GM21423 (cell line): ENCODE measurements around the gene STRBP.
A peak's percentile ranks its signal among the peaks of the same experiment; 100 is the strongest.
"Not testable (repeated sequence)": the region's sequence is repeated elsewhere in the genome, so short reads cannot be mapped to it uniquely, and the experiment has no call there.

Experiments
- ATAC-seq: cut with Tn5 transposase; IDR thresholded peaks from one replicate; pipeline ENCODE4 v1.9.1; 2021; ENCODE audit warnings: mild to moderate bottlenecking, moderate library complexity; ENCODE audit not compliant: unreplicated experiment

STRBP gene

GRCh38 chr9:123200469-123200868 lies 67.9 kb downstream of the STRBP start:
- ATAC-seq = not testable (repeated sequence)

GRCh38 chr9:123196124-123196523 lies 72.3 kb downstream of the STRBP start:
- no peak for ATAC-seq

- no peak for ATAC-seq
Observed at GRCh38 chr9:123194023-123194422, 74.4 kb downstream of the STRBP start.

- no peak for ATAC-seq
Observed at GRCh38 chr9:123191680-123192079, 76.7 kb downstream of the STRBP start.

- no peak for ATAC-seq
Observed at GRCh38 chr9:123191260-123191659, 77.1 kb downstream of the STRBP start.

- no peak for ATAC-seq
Observed at GRCh38 chr9:123187131-123187530, 81.3 kb downstream of the STRBP start.

GRCh38 chr9:123186029-123186428 lies 82.4 kb downstream of the STRBP start:
- not testable (repeated sequence) for ATAC-seq

- ATAC-seq = no peak
Observed at GRCh38 chr9:123176949-123177348, 91.4 kb downstream of the STRBP start.

GRCh38 chr9:123175854-123176629 lies 92.3 kb downstream of the STRBP start:
- ATAC-seq = no peak

- peak; percentile 88 for ATAC-seq
Observed at GRCh38 chr9:123174887-123175518, 93.4 kb downstream of the STRBP start.

GRCh38 chr9:123174079-123174478 lies 94.3 kb downstream of the STRBP start:
- ATAC-seq = no peak

GRCh38 chr9:123169926-123170325 lies 98.5 kb downstream of the STRBP start:
- no peak for ATAC-seq

- ATAC-seq = no peak
Observed at GRCh38 chr9:123168586-123168985, 99.8 kb downstream of the STRBP start.

- no peak for ATAC-seq
Observed at GRCh38 chr9:123167474-123167873, 100.9 kb downstream of the STRBP start.

- no peak for ATAC-seq
Observed at GRCh38 chr9:123165813-123166212, 102.6 kb downstream of the STRBP start.

GRCh38 chr9:123164285-123164684 lies 104.1 kb downstream of the STRBP start:
- peak; percentile 85 for ATAC-seq

GRCh38 chr9:123162791-123163345 lies 105.5 kb downstream of the STRBP start:
- ATAC-seq = no peak

- ATAC-seq = no peak
Observed at GRCh38 chr9:123162360-123162759, 106.0 kb downstream of the STRBP start.

- no peak for ATAC-seq
Observed at GRCh38 chr9:123157221-123157620, 111.2 kb downstream of the STRBP start.

- ATAC-seq = no peak
Observed at GRCh38 chr9:123150708-123151503, 117.5 kb downstream of the STRBP start.

GRCh38 chr9:123149067-123149466 lies 119.3 kb downstream of the STRBP start:
- ATAC-seq = no peak
